ENCODE measurements around the gene MCOLN1.

DNA sequence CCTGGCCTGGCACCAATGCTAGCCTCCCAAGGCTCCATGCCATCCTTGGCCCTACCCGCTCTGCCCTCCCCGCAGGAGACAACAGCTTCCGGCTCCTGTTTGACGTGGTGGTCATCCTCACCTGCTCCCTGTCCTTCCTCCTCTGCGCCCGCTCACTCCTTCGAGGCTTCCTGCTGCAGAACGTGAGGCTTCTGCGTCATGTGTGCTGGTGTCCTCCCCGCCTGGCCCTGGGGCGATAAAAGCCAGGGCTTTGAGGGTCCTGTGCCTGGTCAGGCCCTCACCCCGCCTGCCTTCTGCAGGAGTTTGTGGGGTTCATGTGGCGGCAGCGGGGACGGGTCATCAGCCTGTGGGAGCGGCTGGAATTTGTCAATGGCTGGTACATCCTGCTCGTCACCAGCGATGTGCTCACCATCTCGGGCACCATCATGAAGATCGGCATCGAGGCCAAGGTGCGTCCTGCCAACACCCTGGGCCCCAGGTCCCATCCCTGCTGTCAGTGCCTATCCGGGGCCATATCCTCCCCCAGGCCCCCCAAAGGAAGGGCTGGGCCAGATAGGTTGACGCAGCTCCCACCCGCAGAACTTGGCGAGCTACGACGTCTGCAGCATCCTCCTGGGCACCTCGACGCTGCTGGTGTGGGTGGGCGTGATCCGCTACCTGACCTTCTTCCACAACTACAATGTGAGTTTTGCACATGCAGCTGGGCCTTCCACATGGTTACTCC lies 6.3 kb downstream of the MCOLN1 start:
- TF ChIP-seq, protein P1, sequence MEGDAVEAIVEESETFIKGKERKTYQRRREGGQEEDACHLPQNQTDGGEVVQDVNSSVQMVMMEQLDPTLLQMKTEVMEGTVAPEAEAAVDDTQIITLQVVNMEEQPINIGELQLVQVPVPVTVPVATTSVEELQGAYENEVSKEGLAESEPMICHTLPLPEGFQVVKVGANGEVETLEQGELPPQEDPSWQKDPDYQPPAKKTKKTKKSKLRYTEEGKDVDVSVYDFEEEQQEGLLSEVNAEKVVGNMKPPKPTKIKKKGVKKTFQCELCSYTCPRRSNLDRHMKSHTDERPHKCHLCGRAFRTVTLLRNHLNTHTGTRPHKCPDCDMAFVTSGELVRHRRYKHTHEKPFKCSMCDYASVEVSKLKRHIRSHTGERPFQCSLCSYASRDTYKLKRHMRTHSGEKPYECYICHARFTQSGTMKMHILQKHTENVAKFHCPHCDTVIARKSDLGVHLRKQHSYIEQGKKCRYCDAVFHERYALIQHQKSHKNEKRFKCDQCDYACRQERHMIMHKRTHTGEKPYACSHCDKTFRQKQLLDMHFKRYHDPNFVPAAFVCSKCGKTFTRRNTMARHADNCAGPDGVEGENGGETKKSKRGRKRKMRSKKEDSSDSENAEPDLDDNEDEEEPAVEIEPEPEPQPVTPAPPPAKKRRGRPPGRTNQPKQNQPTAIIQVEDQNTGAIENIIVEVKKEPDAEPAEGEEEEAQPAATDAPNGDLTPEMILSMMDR (IDR thresholded peaks at IDR 0.05; ENCODE audit: extremely low read depth in 1 of 2, insufficient read depth in 1 of 2, low read depth in 1 of 2, low read length in 2 of 2) = no peak
- TF ChIP-seq EZH2 (IDR thresholded peaks at IDR 0.05; ENCODE audit: borderline replicate concordance, low read depth, low read length, severe bottlenecking) (no peak), POLR2AphosphoS5 (IDR thresholded peaks at IDR 0.05; ENCODE audit: insufficient read depth, low read depth, low read length) (no peak), GATA2 (IDR thresholded peaks at IDR 0.05; ENCODE audit: insufficient read depth, insufficient read length, low read depth, low read length) (no peak)
